GDM1 (cell line): ENCODE results near the gene SERHL2.
"Not testable (repeated sequence)": the region's sequence is repeated elsewhere in the genome, so short reads cannot be mapped to it uniquely, and the experiment has no call there.

Experiments
- DNase-seq: peaks from one replicate; lab custom pipeline; 2025; lab: John Stamatoyannopoulos, UW

The SERHL2 gene

GRCh38 chr22:42553475-42554361 lies at the start of gene SERHL2:
Gene SERHL2 (plus strand): TSS chr22:42553956. CDS start chr22:42554021, 65 bp downstream.
- DNase-seq: peak; percentile 66

GRCh38 chr22:42508327-42508974 lies 45.3 kb upstream of the SERHL2 start:
- DNase-seq: not testable (repeated sequence)

GRCh38 chr22:42508975-42509364 lies 44.8 kb upstream of the SERHL2 start:
- not testable (repeated sequence) for DNase-seq

GRCh38 chr22:42509548-42509947 lies 44.2 kb upstream of the SERHL2 start:
- DNase-seq: no peak

GRCh38 chr22:42511401-42511891 lies 42.3 kb upstream of the SERHL2 start:
- no peak for DNase-seq

GRCh38 chr22:42512273-42512990 lies 41.3 kb upstream of the SERHL2 start:
- not testable (repeated sequence) for DNase-seq

GRCh38 chr22:42514331-42514730 lies 39.4 kb upstream of the SERHL2 start:
- not testable (repeated sequence) for DNase-seq

- not testable (repeated sequence) for DNase-seq
These were observed 38.5 kb upstream of the SERHL2 start for GRCh38 chr22:42515304-42515703.

GRCh38 chr22:42515896-42516295 lies 37.9 kb upstream of the SERHL2 start:
- DNase-seq: no peak

- not testable (repeated sequence) for DNase-seq
These were observed 36.7 kb upstream of the SERHL2 start for GRCh38 chr22:42517103-42517502.

GRCh38 chr22:42518638-42519524 lies 34.9 kb upstream of the SERHL2 start:
- not testable (repeated sequence) for DNase-seq

GRCh38 chr22:42519525-42520401 lies 34.0 kb upstream of the SERHL2 start, which contains the start of gene RRP7A:
Gene RRP7A (minus strand): TSS chr22:42519796. CDS start chr22:42519786, 10 bp downstream.
- peak; percentile 75 for DNase-seq

GRCh38 chr22:42521228-42521546 lies 32.6 kb upstream of the SERHL2 start:
- DNase-seq: no peak

GRCh38 chr22:42522546-42522945 lies 31.2 kb upstream of the SERHL2 start:
- no peak for DNase-seq

GRCh38 chr22:42528591-42529307 lies 25.0 kb upstream of the SERHL2 start:
- no peak for DNase-seq

GRCh38 chr22:42529435-42529834 lies 24.3 kb upstream of the SERHL2 start:
- not testable (repeated sequence) for DNase-seq

- not testable (repeated sequence) for DNase-seq
These were observed 22.2 kb upstream of the SERHL2 start for GRCh38 chr22:42531401-42532084.

- DNase-seq: no peak
These were observed 20.1 kb upstream of the SERHL2 start for GRCh38 chr22:42533638-42533977.

GRCh38 chr22:42535082-42535731 lies 18.5 kb upstream of the SERHL2 start:
- DNase-seq: not testable (repeated sequence)
